Activated CD4-positive, alpha-beta T cell treated with anti-CD3 and anti-CD28 coated beads for 4 hours (primary cell): Measurements from ENCODE around the gene SCAMP1.

Experiments used
- DNase-seq, 2 donors: peaks; one replicate each; pipeline ENCODE4 v3.0.0-alpha.2; 2020

Gene SCAMP1

DNA sequence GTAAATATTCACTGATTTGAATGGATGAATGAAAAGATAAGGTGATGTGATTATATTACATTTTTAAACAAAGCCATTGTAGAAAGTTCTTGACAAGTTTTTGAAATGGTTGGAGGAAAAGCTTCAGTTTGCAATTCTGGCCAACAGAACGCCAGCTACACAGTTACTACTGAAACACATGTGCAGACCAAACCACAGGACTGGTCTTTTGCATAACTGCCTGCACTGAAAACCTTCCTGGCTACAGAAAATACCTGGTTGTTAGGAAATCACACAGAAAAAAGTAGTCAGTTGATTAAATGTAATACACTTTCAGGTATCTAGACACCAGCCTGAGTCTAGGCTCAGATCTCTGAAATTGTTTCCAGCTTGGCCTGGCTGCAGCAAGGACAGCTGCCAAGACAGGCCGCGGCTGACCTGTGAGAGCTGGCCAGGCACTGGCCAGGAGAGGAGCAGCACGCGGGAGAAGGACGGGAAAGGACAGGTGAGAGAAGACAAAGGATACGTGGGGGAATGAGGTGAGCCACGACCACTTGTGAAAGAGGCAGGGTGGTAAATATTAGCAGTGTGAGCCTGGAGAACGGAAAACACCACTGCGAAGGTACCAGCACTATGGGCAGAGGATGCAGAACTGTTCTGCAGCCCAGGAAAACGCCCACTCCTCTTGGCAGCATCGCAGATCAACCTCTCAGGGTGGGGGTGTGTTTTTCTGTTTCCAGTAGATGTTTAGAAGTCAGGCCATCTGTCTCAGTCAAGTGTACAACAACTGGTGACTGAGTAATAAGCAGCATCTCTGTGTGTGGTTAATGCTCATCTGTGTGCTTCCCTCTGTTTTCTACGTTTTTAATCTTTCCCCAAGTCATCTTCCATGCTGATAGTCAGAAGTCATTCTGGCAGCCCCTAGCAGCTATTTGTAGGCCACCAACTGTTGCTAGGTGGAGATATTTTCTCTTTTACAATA lies 137.4 kb downstream of the SCAMP1 start:
- no peak for DNase-seq

GRCh38 chr5:78499485-78499884 lies 139.1 kb downstream of the SCAMP1 start:
- DNase-seq = no peak

GRCh38 chr5:78500028-78500427 lies 139.6 kb downstream of the SCAMP1 start:
- no peak for DNase-seq

DNA sequence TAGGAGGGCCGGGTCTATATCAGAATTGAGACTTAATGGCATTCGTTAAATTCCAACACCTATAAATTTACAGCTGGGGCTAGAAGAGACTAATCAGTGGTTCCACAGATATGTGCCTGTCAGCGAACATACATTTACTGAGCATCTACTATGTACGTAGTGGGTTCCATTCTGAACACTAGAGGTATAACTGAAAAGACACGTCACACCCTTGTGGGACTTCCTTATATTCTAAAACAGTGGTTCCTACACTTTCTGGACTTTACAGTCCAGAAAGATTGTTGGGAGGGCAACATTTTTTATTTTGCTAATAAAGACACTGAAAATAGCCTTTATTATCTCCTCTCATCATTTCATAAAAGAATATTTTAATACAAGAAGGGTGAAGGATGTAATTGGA lies 140.5 kb downstream of the SCAMP1 start:
- DNase-seq = no peak

- DNase-seq = no peak
Observed at GRCh38 chr5:78501411-78502352, 141.3 kb downstream of the SCAMP1 start.

- DNase-seq = no peak
Observed at GRCh38 chr5:78503958-78504653, 143.7 kb downstream of the SCAMP1 start.

- DNase-seq = no peak
Observed at GRCh38 chr5:78504704-78505677, 144.6 kb downstream of the SCAMP1 start.

GRCh38 chr5:78505860-78506259 lies 145.4 kb downstream of the SCAMP1 start:
- DNase-seq = no peak

DNA sequence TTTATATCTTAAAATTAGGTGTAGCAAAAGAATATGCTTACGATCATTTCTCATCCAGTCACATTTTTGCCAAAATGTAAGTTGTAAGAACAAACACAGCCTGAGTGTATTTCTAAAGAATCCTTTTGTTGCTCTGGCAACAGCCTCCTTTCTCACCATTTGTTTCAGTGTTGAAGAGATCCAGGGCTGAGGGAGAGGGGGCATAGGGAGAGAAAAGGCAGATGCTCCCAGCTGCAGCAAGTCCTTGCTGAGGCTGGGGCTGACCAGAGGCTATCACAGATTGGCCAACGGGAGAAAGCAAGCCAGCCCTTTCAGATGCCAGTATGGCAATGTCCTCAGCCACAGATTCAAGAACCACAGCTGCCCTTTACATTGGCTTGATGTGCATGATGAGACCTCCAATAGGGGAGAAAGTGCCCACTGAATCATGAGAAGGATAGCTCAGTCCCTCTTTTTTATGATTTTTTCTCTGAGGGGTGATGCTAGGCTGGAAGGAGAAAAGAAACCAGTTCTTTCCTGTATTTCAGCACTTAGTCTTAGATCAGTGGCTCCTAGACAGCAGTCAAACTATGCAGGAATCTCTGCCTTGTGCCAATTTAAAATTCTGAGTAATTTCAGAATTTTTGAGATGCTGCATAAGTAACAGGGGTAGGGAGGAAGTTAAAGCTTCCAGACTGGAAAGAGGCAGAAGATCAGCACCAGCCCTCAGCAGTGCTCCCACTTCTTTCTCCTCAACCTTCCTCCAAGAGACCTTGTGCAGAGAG lies 146.0 kb downstream of the SCAMP1 start:
- no peak for DNase-seq

DNA sequence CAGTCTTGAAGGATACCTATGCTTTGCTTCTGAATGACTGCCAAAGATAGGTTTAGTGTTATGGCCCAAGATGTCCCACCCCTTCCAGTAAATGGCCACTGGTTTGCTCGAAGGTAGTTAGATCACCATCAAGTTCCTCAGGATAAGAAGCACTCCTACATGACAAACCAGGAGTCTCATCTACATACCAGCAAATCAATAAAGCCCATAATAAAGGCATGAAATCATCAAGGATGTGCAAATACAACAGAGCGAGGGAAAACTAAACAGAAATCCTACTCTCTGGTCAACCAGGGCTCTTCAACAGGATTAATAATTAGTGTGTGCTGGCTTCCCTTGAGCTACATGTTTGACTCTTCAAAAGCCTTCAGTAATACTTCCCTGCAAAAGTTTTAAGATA lies 147.1 kb downstream of the SCAMP1 start:
- DNase-seq = no peak

DNA sequence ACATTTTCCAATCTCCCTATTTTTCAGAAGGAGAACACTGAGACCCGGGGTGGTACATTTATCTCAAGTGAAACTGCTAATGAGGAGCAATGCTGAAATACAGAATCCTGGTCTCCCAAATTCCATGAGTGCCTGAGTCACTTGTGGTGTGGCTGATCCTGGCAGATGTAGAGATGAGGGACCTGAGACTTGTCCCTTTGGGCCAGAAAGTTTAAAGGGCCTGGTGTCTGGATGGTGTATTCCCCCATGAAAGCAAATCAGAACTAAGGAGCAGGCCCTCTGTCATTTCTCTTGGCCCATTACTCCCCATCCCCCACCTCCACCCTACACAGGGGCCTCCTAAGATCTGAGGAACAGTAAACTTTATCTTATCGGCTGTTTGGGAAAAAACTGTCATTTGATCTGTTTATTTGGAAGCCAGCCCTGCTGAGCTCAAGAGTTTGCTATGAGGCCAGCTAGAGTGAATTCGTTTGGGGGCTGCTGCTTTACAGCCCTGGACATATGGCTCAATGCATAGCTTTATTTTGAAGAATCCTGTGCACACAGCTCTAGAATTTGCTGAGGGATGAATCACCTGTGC lies 147.9 kb downstream of the SCAMP1 start:
- DNase-seq = no peak

DNA sequence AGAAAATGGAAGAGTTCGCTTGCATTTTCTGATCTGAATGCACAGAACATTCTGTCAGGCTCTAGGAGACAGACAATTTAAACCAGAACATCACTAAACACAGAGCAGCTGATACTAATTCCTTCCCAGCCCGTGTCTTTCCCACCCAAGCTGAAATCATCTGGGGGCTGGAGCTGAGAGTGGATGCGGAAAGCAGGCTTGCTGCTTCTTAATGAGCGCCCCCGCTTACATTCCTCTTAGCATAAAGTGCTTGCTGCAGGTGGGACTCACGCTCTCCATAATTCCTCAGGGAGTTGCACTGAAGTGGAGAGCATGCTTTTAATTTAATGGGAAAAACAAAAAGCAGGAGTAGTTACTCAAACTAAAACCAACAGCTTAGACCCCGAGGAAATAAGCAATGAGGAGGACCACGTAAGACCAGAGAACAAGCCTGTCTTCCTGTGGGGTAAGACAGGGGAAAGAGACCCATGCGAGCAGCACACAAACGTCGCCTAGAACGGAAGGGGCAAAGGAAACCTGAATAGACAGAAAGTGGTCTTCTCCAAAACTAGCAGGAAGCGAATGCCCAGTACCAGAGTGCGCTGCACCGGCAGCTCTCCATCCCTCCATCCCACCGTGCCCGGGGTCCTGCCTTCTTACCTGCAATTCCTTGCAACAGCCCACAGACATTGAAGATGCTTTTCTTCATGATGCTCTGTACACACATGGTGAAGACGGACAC lies 148.9 kb downstream of the SCAMP1 start:
- no peak for DNase-seq

- DNase-seq = peak in 1 of 2 donors; percentile 2
Observed at GRCh38 chr5:78509884-78510769, 149.7 kb downstream of the SCAMP1 start.

GRCh38 chr5:78511121-78511906 lies 150.9 kb downstream of the SCAMP1 start:
- DNase-seq = no peak

- no peak for DNase-seq
Observed at GRCh38 chr5:78512435-78512834, 152.0 kb downstream of the SCAMP1 start.

DNA sequence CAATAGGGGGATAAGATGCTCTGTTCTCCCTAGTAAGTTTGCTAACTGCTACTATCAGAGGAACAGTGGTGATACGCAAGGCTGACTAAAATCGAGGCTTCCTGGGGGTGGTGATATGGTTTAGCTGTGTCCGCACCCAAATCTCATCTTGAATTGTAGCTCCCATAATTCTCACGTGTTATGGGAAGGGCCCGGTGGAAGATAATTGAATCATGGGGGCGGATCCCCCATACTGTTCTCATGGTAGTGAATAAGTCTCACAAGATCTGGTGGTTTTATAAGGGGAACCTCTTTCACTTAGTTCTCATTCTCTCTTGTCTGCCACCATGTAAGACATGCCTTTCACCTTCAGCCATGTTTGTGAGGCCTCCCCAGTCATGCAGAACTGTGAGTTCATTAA lies 153.0 kb downstream of the SCAMP1 start:
- DNase-seq = no peak

DNA sequence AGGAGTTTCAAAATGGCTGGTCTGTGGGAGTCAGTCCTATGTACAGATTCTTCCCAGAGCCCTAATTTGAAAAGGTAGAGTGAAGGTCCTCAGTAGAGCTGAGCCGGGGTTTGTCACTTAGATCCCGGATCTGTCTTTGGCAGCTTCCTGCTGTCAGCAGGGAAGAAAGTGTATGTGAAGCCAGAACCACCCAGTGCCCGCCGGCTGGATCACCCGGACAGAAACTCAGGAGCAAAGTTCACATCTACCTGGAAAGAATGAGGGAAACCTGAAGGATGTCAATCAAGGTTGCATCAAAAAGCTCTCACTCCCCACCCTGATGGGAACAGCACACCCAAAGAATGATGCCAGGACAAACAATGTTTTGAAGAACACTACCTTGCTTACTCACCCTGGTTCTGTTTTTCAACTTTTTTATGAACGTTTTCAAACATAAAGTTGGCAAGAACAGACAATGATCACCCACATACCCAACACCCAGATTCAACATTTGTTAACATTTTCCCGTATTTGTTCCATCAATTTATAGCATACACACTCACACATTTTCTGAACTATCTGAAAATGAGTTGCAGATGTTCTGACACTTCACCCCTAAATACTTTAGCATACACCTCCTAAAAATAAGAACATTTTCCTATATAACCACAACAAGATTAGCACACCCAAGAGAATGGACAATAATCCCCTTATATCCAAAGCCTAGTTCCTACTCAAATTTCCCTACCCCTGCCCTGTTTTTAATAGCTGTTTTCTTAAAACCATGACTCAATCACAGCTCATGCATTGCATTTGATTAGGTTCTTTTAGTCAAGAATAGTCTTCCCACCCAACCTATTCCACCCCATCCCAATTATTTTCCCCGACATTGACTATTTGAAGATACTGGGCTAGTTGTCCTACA lies 154.3 kb downstream of the SCAMP1 start:
- no peak for DNase-seq
